ENCODE data around the gene MYL2.

Gene MYL2

DNA sequence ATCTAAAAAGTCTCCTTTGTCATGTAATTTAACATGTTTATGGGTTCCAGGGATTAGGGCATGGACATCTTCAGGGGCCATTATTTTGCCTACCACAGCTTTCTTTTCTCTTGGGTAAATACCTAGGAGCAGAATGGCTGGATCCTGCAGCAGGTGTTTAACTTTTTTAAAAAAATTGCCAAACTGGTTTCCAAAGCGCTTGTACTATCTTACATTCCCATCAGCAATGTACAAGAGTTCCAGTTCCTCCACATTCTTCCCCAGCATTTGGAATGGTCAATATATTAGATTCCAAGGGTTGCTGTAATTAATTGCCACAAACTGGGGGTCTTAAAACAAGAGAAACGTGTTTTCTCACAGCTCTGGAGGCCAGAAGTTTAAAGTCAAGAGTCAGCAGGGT, 27.7 kb upstream of the MYL2 start:
- no peak for TF ChIP-seq EZH2phosphoT487 (IDR thresholded peaks at IDR 0.05; ENCODE audit: borderline replicate concordance, low read length)
- TF ChIP-seq, protein P1, sequence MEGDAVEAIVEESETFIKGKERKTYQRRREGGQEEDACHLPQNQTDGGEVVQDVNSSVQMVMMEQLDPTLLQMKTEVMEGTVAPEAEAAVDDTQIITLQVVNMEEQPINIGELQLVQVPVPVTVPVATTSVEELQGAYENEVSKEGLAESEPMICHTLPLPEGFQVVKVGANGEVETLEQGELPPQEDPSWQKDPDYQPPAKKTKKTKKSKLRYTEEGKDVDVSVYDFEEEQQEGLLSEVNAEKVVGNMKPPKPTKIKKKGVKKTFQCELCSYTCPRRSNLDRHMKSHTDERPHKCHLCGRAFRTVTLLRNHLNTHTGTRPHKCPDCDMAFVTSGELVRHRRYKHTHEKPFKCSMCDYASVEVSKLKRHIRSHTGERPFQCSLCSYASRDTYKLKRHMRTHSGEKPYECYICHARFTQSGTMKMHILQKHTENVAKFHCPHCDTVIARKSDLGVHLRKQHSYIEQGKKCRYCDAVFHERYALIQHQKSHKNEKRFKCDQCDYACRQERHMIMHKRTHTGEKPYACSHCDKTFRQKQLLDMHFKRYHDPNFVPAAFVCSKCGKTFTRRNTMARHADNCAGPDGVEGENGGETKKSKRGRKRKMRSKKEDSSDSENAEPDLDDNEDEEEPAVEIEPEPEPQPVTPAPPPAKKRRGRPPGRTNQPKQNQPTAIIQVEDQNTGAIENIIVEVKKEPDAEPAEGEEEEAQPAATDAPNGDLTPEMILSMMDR (IDR thresholded peaks at IDR 0.05; ENCODE audit: low read depth, low read length, poor library complexity, severe bottlenecking), result no peak
- Histone ChIP-seq H3K79me2 (ENCODE audit: control insufficient read depth, low read length) (no peaks in the 10 kb centered on the region), H3K9me3 (ENCODE audit: control insufficient read depth, insufficient read depth, low read length) (no peaks in the 10 kb centered on the region), H3K4me3 (ENCODE audit: low read length) (no peak overlapping the region), H4K20me1 (ENCODE audit: control insufficient read depth, insufficient read depth, low read depth, low read length) (no peaks in the 10 kb centered on the region), H3K4me1 (ENCODE audit: control insufficient read depth, low read length) (no peaks in the 10 kb centered on the region), H3K4me2 (ENCODE audit: low read length) (no peak overlapping the region), H3K36me3 (ENCODE audit: control insufficient read depth, low read length) (no peaks in the 10 kb centered on the region), H3F3A (ENCODE audit: control insufficient read depth, insufficient read depth) (no peaks in the 10 kb centered on the region), H3K27me3 (ENCODE audit: control insufficient read depth, low read length) (no peaks in the 10 kb centered on the region; the same call in 1 of the 2 replicates), H3K9me2 (replicated peaks; ENCODE audit: control insufficient read depth, low read length) (no peaks in the 10 kb centered on the region), H3K27ac (ENCODE audit: low read depth, low read length) (no peak overlapping the region)

DNA sequence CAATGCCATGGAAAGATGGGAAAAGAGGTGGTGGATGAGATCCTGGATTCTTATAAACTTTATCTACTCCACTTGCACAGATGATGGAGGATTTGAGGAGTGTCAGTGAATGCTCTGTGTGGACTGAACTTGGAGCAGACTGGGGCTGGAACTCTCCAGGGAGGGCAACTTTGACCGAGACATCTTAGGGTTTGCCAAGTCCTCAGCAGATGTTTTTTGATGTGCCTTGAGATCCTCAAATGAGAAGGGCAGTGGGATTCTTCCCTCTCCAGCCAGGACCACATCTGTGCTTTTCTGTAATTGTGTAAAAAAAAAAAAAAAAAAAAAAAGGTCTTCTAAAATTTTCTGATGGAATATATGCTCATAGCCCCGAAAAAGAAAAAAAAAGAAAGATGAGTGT, 23.0 kb upstream of the MYL2 start:
- Histone ChIP-seq H3K27ac (ENCODE audit: low read depth, low read length) (no peak overlapping the region), H3K4me2 (ENCODE audit: low read length) (no peak overlapping the region), H3K79me2 (ENCODE audit: control insufficient read depth, low read length) (no peaks in the 10 kb centered on the region), H3K9me3 (ENCODE audit: control insufficient read depth, insufficient read depth, low read length) (no peaks in the 10 kb centered on the region), H3F3A (ENCODE audit: control insufficient read depth, insufficient read depth) (no peaks in the 10 kb centered on the region), H3K27me3 (ENCODE audit: control insufficient read depth, low read length) (no peaks in the 10 kb centered on the region), H3K4me3 (ENCODE audit: low read length) (no peak overlapping the region), H3K36me3 (ENCODE audit: control insufficient read depth, low read length) (no peaks in the 10 kb centered on the region), H3K9me2 (replicated peaks; ENCODE audit: control insufficient read depth, low read length) (no peaks in the 10 kb centered on the region), H3K4me1 (ENCODE audit: control insufficient read depth, low read length) (no peaks in the 10 kb centered on the region), H4K20me1 (ENCODE audit: control insufficient read depth, insufficient read depth, low read depth, low read length) (no peaks in the 10 kb centered on the region)
- TF ChIP-seq EZH2phosphoT487 (IDR thresholded peaks at IDR 0.05; ENCODE audit: borderline replicate concordance, low read length), result no peak
- TF ChIP-seq, protein P1 (IDR thresholded peaks at IDR 0.05; ENCODE audit: low read depth, low read length, poor library complexity, severe bottlenecking), result no peak

DNA sequence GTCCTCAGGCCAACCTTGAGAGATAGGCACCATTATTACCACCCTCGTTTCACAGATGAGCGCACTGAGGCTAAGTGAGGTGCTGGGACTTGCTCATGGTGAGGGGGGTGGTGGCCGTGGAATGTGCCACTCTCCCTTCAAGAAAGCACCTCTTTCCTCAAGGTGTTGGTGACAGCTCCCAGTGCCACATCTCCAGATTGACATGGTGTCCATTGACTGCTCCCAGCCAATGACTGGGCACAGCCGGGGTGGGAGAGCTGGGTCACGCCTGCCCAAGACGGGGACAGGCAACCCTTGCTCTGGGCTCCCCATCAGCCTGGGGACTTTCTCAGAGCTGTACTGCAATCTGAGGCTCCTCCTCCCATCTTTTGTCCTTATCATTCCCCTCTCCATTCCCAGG, 21.0 kb upstream of the MYL2 start:
- Histone ChIP-seq H3K36me3 (ENCODE audit: control insufficient read depth, low read length) (no peaks in the 10 kb centered on the region), H3F3A (ENCODE audit: control insufficient read depth, insufficient read depth) (no peaks in the 10 kb centered on the region), H3K4me3 (ENCODE audit: low read length) (no peak overlapping the region), H3K9me2 (replicated peaks; ENCODE audit: control insufficient read depth, low read length) (no peaks in the 10 kb centered on the region), H3K4me2 (ENCODE audit: low read length) (no peak overlapping the region), H3K4me1 (ENCODE audit: control insufficient read depth, low read length) (0 out of 2 replicates have a peak, but pooled peaks cover 3% of the 10 kb centered on the region), H4K20me1 (ENCODE audit: control insufficient read depth, insufficient read depth, low read depth, low read length) (no peaks in the 10 kb centered on the region), H3K9me3 (ENCODE audit: control insufficient read depth, insufficient read depth, low read length) (no peaks in the 10 kb centered on the region), H3K79me2 (ENCODE audit: control insufficient read depth, low read length) (no peaks in the 10 kb centered on the region), H3K27ac (ENCODE audit: low read depth, low read length) (no peak overlapping the region), H3K27me3 (ENCODE audit: control insufficient read depth, low read length) (no peaks in the 10 kb centered on the region)
- no peak for TF ChIP-seq EZH2phosphoT487 (IDR thresholded peaks at IDR 0.05; ENCODE audit: borderline replicate concordance, low read length)
- TF ChIP-seq, protein P1 (IDR thresholded peaks at IDR 0.05; ENCODE audit: low read depth, low read length, poor library complexity, severe bottlenecking), result no peak
